H1 (cell line): ENCODE data around the gene DPP4. TPM values are rescaled to one million over a fixed set of nuclear protein-coding genes. Genes with fewer than 3 reads are reported as not detected.

Experiments used
- CTCF ChIA-PET: fragments of 300-600 bp; sonication (Branson Sonifier 250); formaldehyde crosslinking; loops from one replicate; lab custom pipeline; 2021; ENCODE audit not compliant: partially characterized antibody; lab: Charles Lee
- POLR2A ChIA-PET: fragments of 300-600 bp; sonication (Branson Sonifier 250); formaldehyde crosslinking; loops from one replicate; lab custom pipeline; 2021; ENCODE audit warnings: inconsistent platforms; ENCODE audit not compliant: partially characterized antibody; lab: Charles Lee
- DNase-seq, 2 experiments: peaks; one replicate each; pipeline versions ENCODE4 v3.0.0 to v3.0.0-alpha.2; 2010 to 2022; ENCODE audit warnings: low spot score in 2 of 2, low read depth in 1 of 2, mixed read lengths in 1 of 2
- FAIRE-seq: peaks from 2 replicates; lab custom pipeline; 2011; peaks lifted over from hg19 to GRCh38; lab: Jason Lieb, UNC
- H2AFZ ChIP-seq: 2 replicates; pipeline ENCODE4 v1.8.1; 2012; ENCODE audit warnings: low read length, inconsistent platforms
- H2AK5ac ChIP-seq: 2 replicates; pipeline ENCODE4 v1.6.1; 2013; ENCODE audit warnings: low read depth, low read length
- H2BK120ac ChIP-seq: replicated peaks from 2 replicates; pipeline ENCODE3; 2013; ENCODE audit warnings: low read depth, low read length, inconsistent platforms
- H2BK12ac ChIP-seq: 2 replicates; pipeline ENCODE4 v1.6.1; 2013; ENCODE audit warnings: low read depth, low read length
- H2BK15ac ChIP-seq: 2 replicates; pipeline ENCODE4 v1.6.1; 2013; ENCODE audit warnings: low read length
- H2BK20ac ChIP-seq: 2 replicates; pipeline ENCODE4 v1.6.1; 2013; ENCODE audit warnings: low read length
- H2BK5ac ChIP-seq: 2 replicates; pipeline ENCODE4 v1.6.1; 2013; ENCODE audit warnings: low read depth, low read length
- H3K14ac ChIP-seq: 2 replicates; pipeline ENCODE4 v1.6.1; 2013; ENCODE audit warnings: inconsistent platforms; ENCODE audit not compliant: insufficient read length
- H3K18ac ChIP-seq: 2 replicates; pipeline ENCODE4 v1.6.1; 2013; ENCODE audit warnings: low read length; ENCODE audit errors: extremely low read depth
- H3K23ac ChIP-seq: 2 replicates; pipeline ENCODE4 v1.6.1; 2013; ENCODE audit warnings: inconsistent platforms; ENCODE audit not compliant: insufficient read length
- H3K23me2 ChIP-seq: 2 replicates; pipeline ENCODE4 v1.6.1; 2013; ENCODE audit warnings: low read depth, low read length
- H3K27ac ChIP-seq: 2 replicates; pipeline ENCODE4 v1.6.1; 2011; ENCODE audit warnings: low read depth, low read length, inconsistent platforms
- H3K27me3 ChIP-seq, 4 experiments: replicated peaks in 1 of 4; 1 replicate in 1 of 4; 2 replicates in 3 of 4; pipeline versions ENCODE4 v1.6.1 to v1.8.1; 2011 to 2013; ENCODE audit warnings: low read length in 3 of 4, mild to moderate bottlenecking in 3 of 4, inconsistent platforms in 2 of 4, mixed read lengths in 2 of 4, moderate library complexity in 1 of 4; ENCODE audit not compliant: control insufficient read depth in 3 of 4, insufficient read depth in 3 of 4; ENCODE audit errors: extremely low read depth in 1 of 4
- H3K36me3 ChIP-seq, 4 experiments: 2 replicates each; pipeline versions ENCODE4 v1.6.1 to v1.8.1; 2011 to 2013; ENCODE audit warnings: mild to moderate bottlenecking in 4 of 4, low read length in 3 of 4, moderate library complexity in 2 of 4, control low read depth in 1 of 4, inconsistent platforms in 1 of 4; ENCODE audit not compliant: insufficient read depth in 4 of 4, control insufficient read depth in 2 of 4
- H3K4ac ChIP-seq: replicated peaks from 2 replicates; pipeline ENCODE3; 2013; ENCODE audit warnings: low read length, low read depth, mixed read lengths, inconsistent platforms; ENCODE audit not compliant: insufficient read length
- H3K4me1 ChIP-seq, 4 experiments: replicated peaks in 1 of 4; 1 replicate in 1 of 4; 2 replicates in 3 of 4; pipeline versions ENCODE4 v1.6.1 to v1.8.1; 2011 to 2013; ENCODE audit warnings: low read length in 3 of 4, inconsistent platforms in 2 of 4, mixed read lengths in 1 of 4; ENCODE audit not compliant: insufficient read depth in 4 of 4, control insufficient read depth in 3 of 4
- H3K4me2 ChIP-seq, 2 experiments: 2 replicates each; pipeline versions ENCODE4 v1.6.1 to v1.8.1; 2011 to 2013; ENCODE audit warnings: low read depth in 2 of 2, low read length in 2 of 2, control low read depth in 1 of 2, inconsistent platforms in 1 of 2, mild to moderate bottlenecking in 1 of 2; ENCODE audit not compliant: insufficient read depth in 1 of 2
- H3K4me3 ChIP-seq, 4 experiments: fragments of 200-600, 300-600 bp in 1 of 4; sonication (generic), shearing (Covaris generic), sonication (Bioruptor Twin) in 1 of 4; 2 replicates each; pipeline versions ENCODE4 v1.5.1 to v1.8.1; 2011 to 2016; ENCODE audit warnings: low read length in 4 of 4, low read depth in 3 of 4, control low read depth in 2 of 4, inconsistent platforms in 2 of 4, mild to moderate bottlenecking in 2 of 4, mixed read lengths in 1 of 4, moderate library complexity in 1 of 4; ENCODE audit not compliant: insufficient read depth in 2 of 4; ENCODE audit errors: extremely low read depth in 1 of 4
- H3K56ac ChIP-seq: replicated peaks from 2 replicates; pipeline ENCODE3; 2013; ENCODE audit warnings: low read depth, mild to moderate bottlenecking, mixed read lengths, low read length, inconsistent platforms; ENCODE audit not compliant: insufficient read length
- H3K79me1 ChIP-seq: 2 replicates; pipeline ENCODE4 v1.6.1; 2013; ENCODE audit warnings: low read depth, low read length, control low read depth
- H3K79me2 ChIP-seq, 2 experiments: 2 replicates each; pipeline versions ENCODE4 v1.6.1 to v1.8.1; 2012 to 2013; ENCODE audit warnings: low read length in 2 of 2, mild to moderate bottlenecking in 2 of 2, inconsistent platforms in 1 of 2; ENCODE audit not compliant: insufficient read depth in 2 of 2, control insufficient read depth in 1 of 2
- H3K9ac ChIP-seq, 4 experiments: replicated peaks in 1 of 4; 1 replicate in 1 of 4; 2 replicates in 3 of 4; pipeline versions ENCODE4 v1.6.1 to v1.8.1; 2011 to 2013; ENCODE audit warnings: low read depth in 3 of 4, low read length in 3 of 4, control low read depth in 2 of 4, mild to moderate bottlenecking in 2 of 4, moderate library complexity in 2 of 4, inconsistent platforms in 1 of 4; ENCODE audit errors: extremely low read depth in 1 of 4
- H3K9me3 ChIP-seq, 2 experiments: 2 replicates each; pipeline versions ENCODE4 v1.6.1 to v1.8.1; 2012 to 2013; ENCODE audit warnings: mild to moderate bottlenecking in 2 of 2, moderate library complexity in 2 of 2, control low read depth in 1 of 2, inconsistent platforms in 1 of 2, low read depth in 1 of 2, low read length in 1 of 2, mixed read lengths in 1 of 2; ENCODE audit not compliant: insufficient read depth in 2 of 2
- H4K20me1 ChIP-seq, 2 experiments: replicated peaks in 1 of 2; 2 replicates each; pipeline versions ENCODE3 to v1.8.1; 2011 to 2013; ENCODE audit warnings: inconsistent platforms in 2 of 2, low read length in 2 of 2, mild to moderate bottlenecking in 1 of 2; ENCODE audit not compliant: insufficient read depth in 2 of 2, control insufficient read depth in 1 of 2
- H4K5ac ChIP-seq: 2 replicates; pipeline ENCODE4 v1.6.1; 2013; ENCODE audit warnings: low read length, low read depth, mixed read lengths, inconsistent platforms; ENCODE audit not compliant: insufficient read length
- H4K8ac ChIP-seq: 2 replicates; pipeline ENCODE4 v1.8.0; 2013; ENCODE audit warnings: mild to moderate bottlenecking, moderate library complexity, low read length, inconsistent platforms; ENCODE audit not compliant: insufficient read depth; ENCODE audit errors: extremely low read depth
- H4K91ac ChIP-seq: replicated peaks from 2 replicates; pipeline ENCODE3; 2013; ENCODE audit warnings: low read length, mixed read lengths, inconsistent platforms; ENCODE audit not compliant: insufficient read length
- BACH1 ChIP-seq: IDR thresholded peaks from 2 replicates; pipeline ENCODE4 v1.6.1; 2012; ENCODE audit warnings: low read length, improper control_type of control experiment
- CBX8 ChIP-seq: fragments of 300-800, 300-1000 bp; sonication (generic); IDR thresholded peaks from 2 replicates; pipeline ENCODE4 v1.7.1; 2016; ENCODE audit warnings: low read depth, low read length, borderline replicate concordance
- EGR1 ChIP-seq: IDR thresholded peaks from 2 replicates; pipeline ENCODE4 v1.6.1; 2011; ENCODE audit warnings: low read depth, low read length, borderline replicate concordance
- FOSL1 ChIP-seq: IDR thresholded peaks from 2 replicates; pipeline ENCODE4 v1.6.1; 2011; ENCODE audit warnings: mild to moderate bottlenecking, low read depth, low read length, moderate library complexity; ENCODE audit not compliant: insufficient read depth
- KDM4A ChIP-seq: IDR thresholded peaks from one replicate; pipeline ENCODE4 v1.7.1; 2012; ENCODE audit warnings: low read depth, mild to moderate bottlenecking, moderate library complexity, low read length, inconsistent platforms; ENCODE audit not compliant: severe bottlenecking
- NRF1 ChIP-seq: IDR thresholded peaks from 2 replicates; pipeline ENCODE4 v1.6.1; 2011; ENCODE audit warnings: mild to moderate bottlenecking, low read depth, low read length, improper control_type of control experiment
- RFX5 ChIP-seq: IDR thresholded peaks from 2 replicates; pipeline ENCODE4 v1.6.1; 2011; ENCODE audit warnings: low read depth, low read length, improper control_type of control experiment, borderline replicate concordance
- SP2 ChIP-seq: IDR thresholded peaks from 2 replicates; pipeline ENCODE4 v1.6.1; 2012; ENCODE audit warnings: mild to moderate bottlenecking, low read length, inconsistent platforms
- TAF1 ChIP-seq: IDR thresholded peaks from 2 replicates; pipeline ENCODE4 v1.6.1; 2011; ENCODE audit warnings: mild to moderate bottlenecking, low read depth, low read length
- ZNF274 ChIP-seq: IDR thresholded peaks from 2 replicates; pipeline ENCODE4 v1.7.0; 2012; ENCODE audit warnings: low read length, borderline replicate concordance; ENCODE audit errors: extremely low read depth
- WGBS, 2 experiments: shearing (Covaris generic) in 1 of 2; methylation state at CpG; one replicate each; pipeline versions ENCODE4 v1.1.6 to v1.1.7; 2013 to 2015; ENCODE audit warnings: low lambda C conversion rate in 2 of 2, mixed read lengths in 2 of 2, inconsistent platforms in 1 of 2, low coverage in 1 of 2, missing lambda C conversion rate in 1 of 2; ENCODE audit not compliant: insufficient replicate concordance in 2 of 2, insufficient coverage in 1 of 2, insufficient read length in 1 of 2; ENCODE audit errors: extremely low coverage in 1 of 2, missing lambda C conversion rate in 1 of 2; 5-methylcytosine and 5-hydroxymethylcytosine counted together
- polyA plus RNA-seq, 7 experiments: library from polyadenylated mRNA; depleted of rRNA in 3 of 7; stranded (reverse) in 5 of 7; unstranded in 2 of 7; fragments of >200 nt in 5 of 7; fragments of 200-250 nt in 2 of 7; gene quantifications; 1 replicate in 5 of 7; 2 replicates in 1 of 7; 4 replicates in 1 of 7; pipeline versions ENCODE4 v1.2.1 to v1.2.3, GENCODE V29; 2011 to 2013; ENCODE audit warnings: missing spikeins in 2 of 7, mixed read lengths in 2 of 7
- total RNA-seq: library from RNA; stranded (reverse); fragmentation: NEBNext Ultra II Directional; extraction: Animal tissue kit (Norgen Biotek cat#: 25700); gene quantifications from 2 replicates; pipeline ENCODE4 v1.2.1, GENCODE V29; 2021
- TF ChIP-seq, protein P1 (sequence below): IDR thresholded peaks from 2 replicates; pipeline ENCODE4 v1.6.1; 2012; ENCODE audit warnings: low read length, inconsistent platforms
- TF ChIP-seq, protein P2 (sequence below): IDR thresholded peaks from 2 replicates; pipeline ENCODE4 v1.6.1; 2011; ENCODE audit warnings: low read length, improper control_type of control experiment

The DPP4 gene
- total and polyA plus RNA-seq, 2 of the 8 experiments (the other 6 are each of a cell fraction or from before 2014, with no cell fraction given), result 1.3 to 3.1 TPM

DNA sequence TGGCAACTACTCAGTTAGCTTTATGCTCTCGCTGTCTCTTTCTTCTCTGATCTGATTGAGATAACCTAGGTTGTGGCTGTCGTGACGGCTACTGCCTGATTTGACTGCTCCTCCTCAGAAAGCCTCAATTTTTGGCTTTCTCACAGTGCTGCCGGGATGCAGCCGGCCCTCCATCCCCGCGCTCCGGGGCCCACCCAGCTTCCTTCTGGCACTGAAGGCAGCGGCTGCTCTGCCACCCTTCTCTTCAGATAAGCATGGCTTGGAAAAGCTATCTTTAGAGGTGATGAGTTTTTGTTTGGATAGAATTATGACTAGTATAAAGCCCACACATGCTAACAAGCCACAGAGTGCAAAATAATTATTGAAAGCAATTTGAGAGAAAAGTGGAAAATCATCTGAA is 102.5 kb downstream of the DPP4 start:
- H3K4me3 ChIP-seq, result no peak overlapping the region
- no peak overlapping the region for H2BK5ac ChIP-seq
- no peak overlapping the region for H3K4ac ChIP-seq
- no peaks in the 10 kb centered on the region for H3K36me3 ChIP-seq
- no peaks in the 10 kb centered on the region for H3K79me1 ChIP-seq
- no peak overlapping the region for H4K5ac ChIP-seq
- H2AK5ac ChIP-seq, result no peak overlapping the region
- H2AFZ ChIP-seq, result no peak overlapping the region
- no peak overlapping the region for H3K18ac ChIP-seq
- WGBS, 2 experiments, result 86% methylated on average over 9 of the region's 9 CpGs; no CpG with 5 or more reads in 1 of the 2 experiments
- no peaks in the 10 kb centered on the region for H3K27me3 ChIP-seq
- no peak overlapping the region for H2BK20ac ChIP-seq
- no peaks in the 10 kb centered on the region for H3K23me2 ChIP-seq
- H4K8ac ChIP-seq, result no peak overlapping the region; the same call in 1 of the 2 replicates
- DNase-seq (no peak), FAIRE-seq (no peak)
- H3K9ac ChIP-seq, result no peak overlapping the region
- no peak overlapping the region for H3K23ac ChIP-seq
- no peak overlapping the region for H3K14ac ChIP-seq
- H4K91ac ChIP-seq, result no peak overlapping the region
- ChIA-PET CTCF (interaction anchor here (0.8 to 2.3 kb wide), 4 partner anchors 15 to 384 kb away, joined by 3 to 9 read pairs (median 6); no protein-coding TSS in a partner anchor), POLR2A (interaction anchor here (0.9 kb wide), 1 partner anchor 19 kb away, joined by 3 read pairs; no protein-coding TSS in a partner anchor)
- H2BK12ac ChIP-seq, result no peak overlapping the region
- H2BK120ac ChIP-seq, result no peak overlapping the region
- H3K9me3 ChIP-seq, result no peaks in the 10 kb centered on the region
- no peak overlapping the region for H3K4me2 ChIP-seq
- H2BK15ac ChIP-seq, result no peak overlapping the region
- peaks cover 0 to 2% (median 0%) of the 10 kb centered on the region in 4 experiments; a peak in 2 of 7 replicates for H3K4me1 ChIP-seq
- no peaks in the 10 kb centered on the region for H3K79me2 ChIP-seq
- no peak overlapping the region for H3K27ac ChIP-seq
- no peaks in the 10 kb centered on the region for H4K20me1 ChIP-seq
- no peak overlapping the region for H3K56ac ChIP-seq
- TF ChIP-seq RFX5 (no peak), ZNF274 (no peak), CBX8 (no peak), KDM4A (no peak), EGR1 (no peak), SP2 (no peak), TAF1 (no peak), FOSL1 (no peak), BACH1 (no peak), NRF1 (no peak)
- TF ChIP-seq, protein P1, sequence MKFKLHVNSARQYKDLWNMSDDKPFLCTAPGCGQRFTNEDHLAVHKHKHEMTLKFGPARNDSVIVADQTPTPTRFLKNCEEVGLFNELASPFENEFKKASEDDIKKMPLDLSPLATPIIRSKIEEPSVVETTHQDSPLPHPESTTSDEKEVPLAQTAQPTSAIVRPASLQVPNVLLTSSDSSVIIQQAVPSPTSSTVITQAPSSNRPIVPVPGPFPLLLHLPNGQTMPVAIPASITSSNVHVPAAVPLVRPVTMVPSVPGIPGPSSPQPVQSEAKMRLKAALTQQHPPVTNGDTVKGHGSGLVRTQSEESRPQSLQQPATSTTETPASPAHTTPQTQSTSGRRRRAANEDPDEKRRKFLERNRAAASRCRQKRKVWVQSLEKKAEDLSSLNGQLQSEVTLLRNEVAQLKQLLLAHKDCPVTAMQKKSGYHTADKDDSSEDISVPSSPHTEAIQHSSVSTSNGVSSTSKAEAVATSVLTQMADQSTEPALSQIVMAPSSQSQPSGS, result no peak
- TF ChIP-seq, protein P2, sequence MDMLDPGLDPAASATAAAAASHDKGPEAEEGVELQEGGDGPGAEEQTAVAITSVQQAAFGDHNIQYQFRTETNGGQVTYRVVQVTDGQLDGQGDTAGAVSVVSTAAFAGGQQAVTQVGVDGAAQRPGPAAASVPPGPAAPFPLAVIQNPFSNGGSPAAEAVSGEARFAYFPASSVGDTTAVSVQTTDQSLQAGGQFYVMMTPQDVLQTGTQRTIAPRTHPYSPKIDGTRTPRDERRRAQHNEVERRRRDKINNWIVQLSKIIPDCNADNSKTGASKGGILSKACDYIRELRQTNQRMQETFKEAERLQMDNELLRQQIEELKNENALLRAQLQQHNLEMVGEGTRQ, result no peak
